ENCODE results near the gene UPK3A. TPM values are rescaled to one million over a fixed set of nuclear protein-coding genes. Genes with fewer than 3 reads are reported as not detected.
A peak's percentile ranks its signal among the peaks of the same experiment; 100 is the strongest.

Gene UPK3A
- total RNA-seq, 1 donor from 2014 or later: 0.87 TPM

GRCh38 chr22:45281010-45281409, 3.7 kb upstream of the UPK3A start:
- DNase-seq (ENCODE audit: low spot score in 2 of 2, unreplicated experiment in 2 of 2): no peak
- Mint-ChIP-seq H3K27me3 (ENCODE audit: low read depth) (peaks cover 33% of the 10 kb centered on the region), H3K9me3 (no peaks in the 10 kb centered on the region), H3K4me1 (peaks cover 10% of the 10 kb centered on the region), H3K4me3 (no peak overlapping the region), H3K27ac (no peak overlapping the region), H3K36me3 (no peaks in the 10 kb centered on the region)
- TF ChIP-seq CTCF (IDR thresholded peaks at IDR 0.05; ENCODE audit: unreplicated experiment): no peak

GRCh38 chr22:45285263-45286058, 712 bp downstream of the UPK3A start:
- TF ChIP-seq CTCF (IDR thresholded peaks at IDR 0.05; ENCODE audit: unreplicated experiment): no peak
- DNase-seq (ENCODE audit: low spot score in 2 of 2, unreplicated experiment in 2 of 2): no peak
- Mint-ChIP-seq H3K27ac (no peak overlapping the region), H3K36me3 (no peaks in the 10 kb centered on the region), H3K9me3 (no peaks in the 10 kb centered on the region), H3K27me3 (ENCODE audit: low read depth) (peaks cover 40% of the 10 kb centered on the region), H3K4me3 (peak overlapping the region; percentile 52), H3K4me1 (peaks cover 10% of the 10 kb centered on the region)

- DNase-seq (ENCODE audit: low spot score in 2 of 2, unreplicated experiment in 2 of 2): no peak
- no peak overlapping the region for H3K27ac Mint-ChIP-seq
- peaks cover 35% of the 10 kb centered on the region for H3K27me3 Mint-ChIP-seq (ENCODE audit: low read depth)
- H3K4me1 Mint-ChIP-seq: peaks cover 6% of the 10 kb centered on the region
- no peak for TF ChIP-seq CTCF (IDR thresholded peaks at IDR 0.05; ENCODE audit: unreplicated experiment)
- no peaks in the 10 kb centered on the region for H3K36me3 Mint-ChIP-seq
- H3K4me3 Mint-ChIP-seq: no peak overlapping the region
- H3K9me3 Mint-ChIP-seq: no peaks in the 10 kb centered on the region
These were observed 2.3 kb downstream of the UPK3A start for GRCh38 chr22:45286854-45287551.

GRCh38 chr22:45290410-45290936, 5.7 kb downstream of the UPK3A start:
- DNase-seq (ENCODE audit: low spot score in 2 of 2, unreplicated experiment in 2 of 2): no peak

More at GRCh38 chr22:45290410-45290936, 5.7 kb downstream of the UPK3A start:
- H3K27ac Mint-ChIP-seq: no peak overlapping the region
- H3K4me1 Mint-ChIP-seq: peaks cover 3% of the 10 kb centered on the region
- no peaks in the 10 kb centered on the region for H3K9me3 Mint-ChIP-seq
- TF ChIP-seq CTCF (IDR thresholded peaks at IDR 0.05; ENCODE audit: unreplicated experiment): no peak
- H3K36me3 Mint-ChIP-seq: no peaks in the 10 kb centered on the region
- H3K4me3 Mint-ChIP-seq: no peak overlapping the region
- peaks cover 10% of the 10 kb centered on the region for H3K27me3 Mint-ChIP-seq (ENCODE audit: low read depth)

All from mesothelial cell of epicardium (in vitro differentiated cells).